ENCODE measurements around the gene GMEB1.

The GMEB1 gene

GRCh38 chr1:28751315-28752060 lies 82.9 kb downstream of the GMEB1 start:
- no peak for DNase-seq (ENCODE audit: low read depth)

- no peak for DNase-seq (ENCODE audit: low read depth)
Observed at GRCh38 chr1:28755701-28756100, 87.1 kb downstream of the GMEB1 start.

GRCh38 chr1:28756846-28757245 lies 88.3 kb downstream of the GMEB1 start:
- DNase-seq (ENCODE audit: low read depth): no peak

GRCh38 chr1:28758420-28758819 lies 89.8 kb downstream of the GMEB1 start:
- no peak for DNase-seq (ENCODE audit: low read depth)

GRCh38 chr1:28759257-28759656 lies 90.7 kb downstream of the GMEB1 start:
- no peak for DNase-seq (ENCODE audit: low read depth)

GRCh38 chr1:28761189-28761588 lies 92.6 kb downstream of the GMEB1 start:
- DNase-seq (ENCODE audit: low read depth): no peak

- no peak for DNase-seq (ENCODE audit: low read depth)
Observed at GRCh38 chr1:28766532-28767183, 98.1 kb downstream of the GMEB1 start.

Measured in activated T-helper 9 cell treated with anti-CD3 and anti-CD28 coated beads, Interleukin-2, amount 50 U/mL, for 16 hours (primary cell).